HEK293T (cell line): Measurements from ENCODE around the gene BAG3.

Experiments used
- BHLHE40 ChIP-seq: fragments of 450-650 bp; IDR thresholded peaks from 2 replicates; pipeline ENCODE4 v1.6.1; 2016; ENCODE audit warnings: mild to moderate bottlenecking, moderate library complexity, borderline replicate concordance
- CTBP1 ChIP-seq: fragments of 450-650 bp; IDR thresholded peaks from 2 replicates; pipeline ENCODE4 v1.6.1; 2016; ENCODE audit warnings: borderline replicate concordance
- FOXK2 ChIP-seq: fragments of 450-650 bp; IDR thresholded peaks from 2 replicates; pipeline ENCODE4 v1.6.1; 2016; ENCODE audit warnings: mild to moderate bottlenecking
- FOXM1 ChIP-seq: fragments of 450-650 bp; IDR thresholded peaks from 2 replicates; pipeline ENCODE4 v1.6.1; 2017; ENCODE audit warnings: mild to moderate bottlenecking, borderline replicate concordance
- HDGF ChIP-seq: fragments of 450-650 bp; IDR thresholded peaks from 2 replicates; pipeline ENCODE4 v1.6.1; 2017; ENCODE audit warnings: antibody characterized with exemption, borderline replicate concordance
- L3MBTL2 ChIP-seq: fragments of 450-650 bp; conservative IDR thresholded peaks from 2 replicates; pipeline ENCODE4 v1.6.1; 2016; ENCODE audit warnings: mild to moderate bottlenecking
- NFRKB ChIP-seq: fragments of 450-650 bp; IDR thresholded peaks from 2 replicates; pipeline ENCODE4 v1.6.1; 2016; ENCODE audit warnings: mild to moderate bottlenecking, moderate library complexity
- SP1 ChIP-seq: fragments of 450-650 bp; IDR thresholded peaks from 2 replicates; pipeline ENCODE4 v1.6.1; 2017
- SUZ12 ChIP-seq: fragments of 450-650 bp; IDR thresholded peaks from 2 replicates; pipeline ENCODE4 v1.6.1; 2016; ENCODE audit warnings: mild to moderate bottlenecking
- TARDBP ChIP-seq: fragments of 450-650 bp; IDR thresholded peaks from 2 replicates; pipeline ENCODE4 v1.6.1; 2016
- ZNF384 ChIP-seq: fragments of 450-650 bp; IDR thresholded peaks from 2 replicates; pipeline ENCODE4 v1.6.1; 2016

GRCh38 chr10:119644994-119645393 lies 6.2 kb upstream of the BAG3 start:
- TF ChIP-seq SP1: no peak
- no peak for TF ChIP-seq CTBP1
- TF ChIP-seq FOXM1: no peak
- TF ChIP-seq L3MBTL2: no peak
- no peak for TF ChIP-seq ZNF384
- no peak for TF ChIP-seq NFRKB
- no peak for TF ChIP-seq SUZ12
- TF ChIP-seq HDGF: no peak
- TF ChIP-seq TARDBP: no peak
- no peak for TF ChIP-seq BHLHE40
- TF ChIP-seq FOXK2: no peak
